Measurements from ENCODE around the gene MAGEC3. TPM values are rescaled to one million over a fixed set of nuclear protein-coding genes. Genes with fewer than 3 reads are reported as not detected.

MAGEC3 gene
- total and polyA plus RNA-seq, 3 experiments from 2014 or later = not detected

Other genes starting within 250 kb of the MAGEC3 start
- gene SPANXA2, start 248.6 kb upstream of the MAGEC3 start, total RNA-seq = not detected
- gene SPANXA2, start 248.6 kb upstream of the MAGEC3 start, polyA plus RNA-seq = not detected
- not detected for gene SPANXD, start 139.6 kb upstream of the MAGEC3 start, total RNA-seq
- not detected for gene SPANXD, start 139.6 kb upstream of the MAGEC3 start, polyA plus RNA-seq
- not detected for gene MAGEC1, start 65.6 kb downstream of the MAGEC3 start, total RNA-seq
- gene MAGEC1, start 65.6 kb downstream of the MAGEC3 start, polyA plus RNA-seq = not detected

Data from CD8-positive, alpha-beta memory T cell (primary cell).